Esophagus squamous epithelium (tissue), 4 donors: ENCODE measurements around the gene GTF2IRD1.

ENCODE experiments used
- POLR2A ChIP-seq, 4 donors: fragments of 450-650 bp; IDR thresholded peaks; one replicate each; pipeline ENCODE4 v1.6.1; 2017; ENCODE audit warnings: antibody characterized with exemption in 4 of 4, mild to moderate bottlenecking in 4 of 4, moderate library complexity in 3 of 4
- TF ChIP-seq, protein P1 (sequence below), 6 experiments: fragments of 450-650 bp in 4 of 6; fragments of 200-600 bp in 2 of 6; sonication (generic) in 2 of 6; IDR thresholded peaks; one replicate each; pipeline ENCODE4 v1.5.1; 2016 to 2019; ENCODE audit warnings: antibody characterized with exemption in 6 of 6, mild to moderate bottlenecking in 4 of 6, moderate library complexity in 4 of 6

GRCh38 chr7:74598558-74598957 is 144.9 kb downstream of the GTF2IRD1 start:
- no peak for TF ChIP-seq POLR2A (IDR thresholded peaks at IDR 0.05)
- TF ChIP-seq, protein P1, sequence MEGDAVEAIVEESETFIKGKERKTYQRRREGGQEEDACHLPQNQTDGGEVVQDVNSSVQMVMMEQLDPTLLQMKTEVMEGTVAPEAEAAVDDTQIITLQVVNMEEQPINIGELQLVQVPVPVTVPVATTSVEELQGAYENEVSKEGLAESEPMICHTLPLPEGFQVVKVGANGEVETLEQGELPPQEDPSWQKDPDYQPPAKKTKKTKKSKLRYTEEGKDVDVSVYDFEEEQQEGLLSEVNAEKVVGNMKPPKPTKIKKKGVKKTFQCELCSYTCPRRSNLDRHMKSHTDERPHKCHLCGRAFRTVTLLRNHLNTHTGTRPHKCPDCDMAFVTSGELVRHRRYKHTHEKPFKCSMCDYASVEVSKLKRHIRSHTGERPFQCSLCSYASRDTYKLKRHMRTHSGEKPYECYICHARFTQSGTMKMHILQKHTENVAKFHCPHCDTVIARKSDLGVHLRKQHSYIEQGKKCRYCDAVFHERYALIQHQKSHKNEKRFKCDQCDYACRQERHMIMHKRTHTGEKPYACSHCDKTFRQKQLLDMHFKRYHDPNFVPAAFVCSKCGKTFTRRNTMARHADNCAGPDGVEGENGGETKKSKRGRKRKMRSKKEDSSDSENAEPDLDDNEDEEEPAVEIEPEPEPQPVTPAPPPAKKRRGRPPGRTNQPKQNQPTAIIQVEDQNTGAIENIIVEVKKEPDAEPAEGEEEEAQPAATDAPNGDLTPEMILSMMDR (IDR thresholded peaks at IDR 0.05): no peak
